ENCODE results near the gene APLF. TPM values are rescaled to one million over a fixed set of nuclear protein-coding genes. Genes with fewer than 3 reads are reported as not detected.
A peak's percentile ranks its signal among the peaks of the same experiment; 100 is the strongest.
"Not testable (repeated sequence)": the region's sequence is repeated elsewhere in the genome, so short reads cannot be mapped to it uniquely, and the experiment has no call there.

The APLF gene
- total RNA-seq, 1 experiment from 2014 or later = 5.3 TPM

DNA sequence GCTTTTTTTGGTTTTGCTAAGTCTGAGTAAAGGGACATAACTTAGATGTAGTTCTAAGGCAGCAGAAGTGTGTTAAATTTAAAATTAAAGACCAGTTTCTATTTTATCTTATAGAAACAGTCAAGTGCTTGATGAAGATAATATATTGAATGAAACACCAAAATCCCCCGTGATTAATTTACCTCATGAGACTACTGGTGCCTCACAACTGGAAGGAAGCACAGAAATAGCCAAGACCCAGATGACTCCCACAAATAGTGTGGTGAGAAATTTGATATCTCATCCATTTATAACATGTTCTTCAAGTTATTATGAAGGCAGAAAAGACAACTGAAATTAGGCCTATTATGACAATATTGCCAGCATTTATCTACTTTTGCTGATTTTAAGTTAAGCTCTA, 45.6 kb downstream of the APLF start:
- Histone ChIP-seq H3K9me2 (replicated peaks; ENCODE audit: insufficient read depth, low read length) (no peaks in the 10 kb centered on the region), H3K79me2 (ENCODE audit: low read length) (no peaks in the 10 kb centered on the region), H3K4me1 (ENCODE audit: low read length) (peaks cover 29% of the 10 kb centered on the region), H3K27ac (ENCODE audit: low read length) (peak overlapping the region; percentile 84), H4K20me1 (ENCODE audit: insufficient read depth, low read depth, low read length) (no peaks in the 10 kb centered on the region), H3K9ac (ENCODE audit: low read length) (no peak overlapping the region), H3K27me3 (ENCODE audit: low read length) (no peaks in the 10 kb centered on the region), H3K4me2 (ENCODE audit: low read depth, low read length, poor library complexity, severe bottlenecking) (peak overlapping the region; percentile 58), H3K36me3 (ENCODE audit: insufficient read depth, low read length) (no peaks in the 10 kb centered on the region), H3K9me3 (ENCODE audit: low read length) (no peaks in the 10 kb centered on the region), H2AFZ (ENCODE audit: low read length) (peak overlapping the region; percentile 4; the same call in 1 of the 2 replicates), H3K4me3 (ENCODE audit: low read length) (no peak overlapping the region; the same call in 1 of the 2 replicates)
- peak; percentile 88 for DNase-seq

DNA sequence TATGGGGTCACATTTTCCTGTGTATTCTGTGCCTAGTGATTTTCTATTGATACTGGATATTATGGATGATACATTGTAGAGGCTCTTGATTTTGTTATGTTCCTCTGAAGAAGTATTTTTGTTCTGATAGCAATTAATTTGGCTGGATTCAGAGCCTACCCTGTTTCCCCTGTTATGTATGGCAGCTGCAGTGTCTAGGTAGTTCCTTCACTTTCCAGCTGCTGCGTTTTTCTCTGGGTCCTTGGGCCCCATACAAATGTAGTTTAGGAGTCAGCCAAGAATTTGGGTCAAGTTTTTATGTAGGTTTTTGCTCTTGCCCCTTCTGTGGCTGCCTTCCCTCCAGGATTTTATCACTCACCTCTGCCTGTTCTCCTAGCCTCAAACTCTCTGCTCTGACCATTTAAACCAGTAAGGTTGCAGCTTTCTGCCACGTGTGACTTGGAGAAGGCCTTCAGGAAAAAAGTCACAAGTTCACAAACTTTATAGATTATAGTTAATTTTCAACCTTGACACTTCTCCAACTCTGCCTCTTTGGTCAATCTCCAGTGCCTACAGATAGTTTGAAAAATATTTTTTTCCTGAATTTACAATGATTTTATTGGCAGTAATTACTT, 47.0 kb downstream of the APLF start:
- Histone ChIP-seq H3K9me3 (ENCODE audit: low read length) (no peaks in the 10 kb centered on the region), H2AFZ (ENCODE audit: low read length) (no peak overlapping the region), H3K4me2 (ENCODE audit: low read depth, low read length, poor library complexity, severe bottlenecking) (no peak overlapping the region), H3K4me3 (ENCODE audit: low read length) (no peak overlapping the region), H3K36me3 (ENCODE audit: insufficient read depth, low read length) (no peaks in the 10 kb centered on the region), H3K27ac (ENCODE audit: low read length) (peak overlapping the region; percentile 84; the same call in 1 of the 2 replicates), H3K4me1 (ENCODE audit: low read length) (peaks cover 29% of the 10 kb centered on the region), H3K9ac (ENCODE audit: low read length) (no peak overlapping the region), H3K9me2 (replicated peaks; ENCODE audit: insufficient read depth, low read length) (no peaks in the 10 kb centered on the region), H3K79me2 (ENCODE audit: low read length) (no peaks in the 10 kb centered on the region), H4K20me1 (ENCODE audit: insufficient read depth, low read depth, low read length) (no peaks in the 10 kb centered on the region), H3K27me3 (ENCODE audit: low read length) (no peaks in the 10 kb centered on the region)
- DNase-seq = no peak

DNA sequence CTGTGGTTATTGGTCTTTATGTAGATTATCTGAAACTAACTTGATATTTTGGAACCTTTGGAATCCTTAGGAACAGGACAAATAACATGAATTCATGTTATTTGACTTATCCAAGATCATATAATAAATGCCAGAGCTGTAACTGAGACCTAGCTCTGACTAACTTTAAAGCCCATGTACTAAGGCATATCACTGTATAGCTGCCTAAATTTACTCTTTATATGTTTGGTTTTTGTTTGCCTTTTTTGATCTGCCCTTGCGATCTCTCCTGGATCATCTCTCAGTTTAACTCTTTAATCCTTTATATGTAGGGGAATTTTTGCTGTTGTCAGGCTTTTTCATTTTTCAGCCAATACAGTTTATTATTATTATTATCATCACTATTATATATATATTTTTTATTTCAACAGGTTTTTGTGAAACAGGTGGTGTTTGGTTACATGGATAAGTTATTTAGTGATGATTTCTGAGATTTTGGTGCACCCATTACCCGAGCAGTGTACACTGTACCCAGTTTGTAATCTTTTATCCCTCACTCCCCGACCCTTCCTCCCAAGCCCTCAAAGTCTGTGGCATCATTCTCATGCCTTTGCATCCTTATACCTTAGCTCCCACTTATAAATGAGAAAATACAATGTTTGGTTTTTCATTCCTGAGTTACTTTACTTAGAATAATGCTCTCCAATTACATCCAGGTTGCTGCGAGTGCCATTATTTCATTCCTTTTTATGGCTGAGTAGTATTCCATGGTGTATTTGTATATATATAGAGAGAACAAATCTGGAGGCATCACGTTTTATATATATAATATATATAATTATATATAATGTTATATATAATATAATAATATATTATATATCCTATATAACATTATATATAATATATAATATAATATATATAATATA, 48.9 kb downstream of the APLF start:
- no peaks in the 10 kb centered on the region for H4K20me1 ChIP-seq (ENCODE audit: insufficient read depth, low read depth, low read length)
- peaks cover 29% of the 10 kb centered on the region for H3K4me1 ChIP-seq (ENCODE audit: low read length)
- H3K9ac ChIP-seq (ENCODE audit: low read length) = no peak overlapping the region
- H3K9me2 ChIP-seq (replicated peaks; ENCODE audit: insufficient read depth, low read length) = no peaks in the 10 kb centered on the region
- no peaks in the 10 kb centered on the region for H3K9me3 ChIP-seq (ENCODE audit: low read length)
- H3K79me2 ChIP-seq (ENCODE audit: low read length) = no peaks in the 10 kb centered on the region
- H3K27ac ChIP-seq (ENCODE audit: low read length) = no peak overlapping the region
- no peak overlapping the region for H3K4me2 ChIP-seq (ENCODE audit: low read depth, low read length, poor library complexity, severe bottlenecking)
- 0 out of 2 replicates have a peak overlapping the region, but pooled peaks have one; percentile 4 for H2AFZ ChIP-seq (ENCODE audit: low read length)
- H3K36me3 ChIP-seq (ENCODE audit: insufficient read depth, low read length) = no peaks in the 10 kb centered on the region
- DNase-seq = no peak
- H3K27me3 ChIP-seq (ENCODE audit: low read length) = no peaks in the 10 kb centered on the region
- H3K4me3 ChIP-seq (ENCODE audit: low read length) = no peak overlapping the region

DNA sequence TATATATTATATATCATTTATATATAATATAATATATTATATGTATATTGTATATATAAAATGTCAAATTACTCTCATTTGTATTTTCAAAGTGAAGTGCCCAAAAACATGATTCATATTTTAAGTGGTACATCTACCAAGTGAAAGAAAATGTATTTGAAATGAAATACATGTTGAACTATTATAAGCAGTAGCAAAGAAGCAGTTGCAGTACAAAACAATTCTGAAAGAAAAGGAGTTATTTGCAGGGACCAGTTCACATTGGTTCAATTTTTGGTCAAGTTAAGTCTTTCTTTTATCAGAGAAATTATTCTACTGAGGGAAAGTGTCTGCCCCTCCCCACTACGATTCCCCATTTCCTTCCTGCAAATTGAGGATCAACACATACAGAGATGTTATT, 51.9 kb downstream of the APLF start:
- Histone ChIP-seq H3K4me1 (ENCODE audit: low read length) (peaks cover under 1% of the 10 kb centered on the region; the same call in 1 of the 2 replicates), H3K4me3 (ENCODE audit: low read length) (no peak overlapping the region), H3K9me3 (ENCODE audit: low read length) (no peaks in the 10 kb centered on the region), H3K9ac (ENCODE audit: low read length) (no peak overlapping the region), H3K9me2 (replicated peaks; ENCODE audit: insufficient read depth, low read length) (no peaks in the 10 kb centered on the region), H2AFZ (ENCODE audit: low read length) (no peak overlapping the region), H3K79me2 (ENCODE audit: low read length) (no peaks in the 10 kb centered on the region), H3K27ac (ENCODE audit: low read length) (no peak overlapping the region), H3K27me3 (ENCODE audit: low read length) (no peaks in the 10 kb centered on the region), H3K36me3 (ENCODE audit: insufficient read depth, low read length) (no peaks in the 10 kb centered on the region), H4K20me1 (ENCODE audit: insufficient read depth, low read depth, low read length) (no peaks in the 10 kb centered on the region), H3K4me2 (ENCODE audit: low read depth, low read length, poor library complexity, severe bottlenecking) (no peak overlapping the region)
- no peak for DNase-seq

DNA sequence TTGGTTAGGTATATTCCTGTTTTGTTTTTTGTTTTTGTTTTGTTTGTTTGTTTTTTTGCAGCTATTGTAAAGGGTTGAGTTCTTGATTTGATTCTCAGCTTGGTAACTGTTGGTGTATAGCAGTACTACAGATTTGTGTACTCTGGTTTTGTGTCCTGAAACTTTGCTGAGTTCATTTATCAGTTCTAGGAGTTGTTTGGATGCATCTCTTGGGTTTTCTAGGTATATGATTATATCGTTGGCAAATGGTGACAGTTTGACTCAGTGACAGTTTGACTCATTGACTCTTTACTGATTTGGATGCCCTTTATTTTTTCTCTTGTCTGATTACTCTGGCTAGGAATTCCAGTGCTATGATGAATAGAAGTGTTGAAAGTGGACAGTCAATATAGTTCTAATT, 53.7 kb downstream of the APLF start:
- Histone ChIP-seq H2AFZ (ENCODE audit: low read length) (no peak overlapping the region), H3K27ac (ENCODE audit: low read length) (no peak overlapping the region), H3K9me3 (ENCODE audit: low read length) (no peaks in the 10 kb centered on the region), H3K4me1 (ENCODE audit: low read length) (no peaks in the 10 kb centered on the region), H3K36me3 (ENCODE audit: insufficient read depth, low read length) (no peaks in the 10 kb centered on the region), H3K79me2 (ENCODE audit: low read length) (no peaks in the 10 kb centered on the region), H3K4me3 (ENCODE audit: low read length) (no peak overlapping the region), H3K9ac (ENCODE audit: low read length) (no peak overlapping the region), H3K27me3 (ENCODE audit: low read length) (no peaks in the 10 kb centered on the region), H4K20me1 (ENCODE audit: insufficient read depth, low read depth, low read length) (no peaks in the 10 kb centered on the region), H3K9me2 (replicated peaks; ENCODE audit: insufficient read depth, low read length) (no peaks in the 10 kb centered on the region), H3K4me2 (ENCODE audit: low read depth, low read length, poor library complexity, severe bottlenecking) (no peak overlapping the region)
- DNase-seq = no peak

DNA sequence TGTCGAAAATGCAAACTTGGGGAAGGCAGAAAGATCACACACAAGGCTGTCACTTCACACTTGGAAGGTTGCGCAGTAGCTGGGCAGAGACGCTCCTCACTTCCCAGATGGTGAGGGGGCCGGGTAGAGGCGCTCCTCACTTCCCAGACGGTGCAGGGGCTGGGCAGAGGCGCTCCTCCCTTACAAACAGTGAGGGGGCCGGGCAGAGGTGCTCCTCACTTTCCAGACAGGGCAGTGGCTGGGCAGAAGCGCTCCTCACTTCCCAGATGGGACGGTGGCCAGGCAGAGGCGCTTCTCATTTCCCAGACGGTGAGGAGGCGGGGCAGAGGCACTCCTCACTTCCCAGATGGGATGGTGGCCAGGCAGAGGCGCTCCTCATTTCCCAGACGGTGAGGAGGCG, 59.6 kb downstream of the APLF start:
- H2AFZ ChIP-seq (ENCODE audit: low read length); H3K36me3 ChIP-seq (ENCODE audit: insufficient read depth, low read length); H3K27me3 ChIP-seq (ENCODE audit: low read length); H3K27ac ChIP-seq (ENCODE audit: low read length); H3K79me2 ChIP-seq (ENCODE audit: low read length); H3K4me2 ChIP-seq (ENCODE audit: low read depth, low read length, poor library complexity, severe bottlenecking); H3K9ac ChIP-seq (ENCODE audit: low read length); H3K9me3 ChIP-seq (ENCODE audit: low read length); H4K20me1 ChIP-seq (ENCODE audit: insufficient read depth, low read depth, low read length); H3K9me2 ChIP-seq (replicated peaks; ENCODE audit: insufficient read depth, low read length); H3K4me3 ChIP-seq (ENCODE audit: low read length); DNase-seq; H3K4me1 ChIP-seq (ENCODE audit: low read length): not testable (repeated sequence)

DNA sequence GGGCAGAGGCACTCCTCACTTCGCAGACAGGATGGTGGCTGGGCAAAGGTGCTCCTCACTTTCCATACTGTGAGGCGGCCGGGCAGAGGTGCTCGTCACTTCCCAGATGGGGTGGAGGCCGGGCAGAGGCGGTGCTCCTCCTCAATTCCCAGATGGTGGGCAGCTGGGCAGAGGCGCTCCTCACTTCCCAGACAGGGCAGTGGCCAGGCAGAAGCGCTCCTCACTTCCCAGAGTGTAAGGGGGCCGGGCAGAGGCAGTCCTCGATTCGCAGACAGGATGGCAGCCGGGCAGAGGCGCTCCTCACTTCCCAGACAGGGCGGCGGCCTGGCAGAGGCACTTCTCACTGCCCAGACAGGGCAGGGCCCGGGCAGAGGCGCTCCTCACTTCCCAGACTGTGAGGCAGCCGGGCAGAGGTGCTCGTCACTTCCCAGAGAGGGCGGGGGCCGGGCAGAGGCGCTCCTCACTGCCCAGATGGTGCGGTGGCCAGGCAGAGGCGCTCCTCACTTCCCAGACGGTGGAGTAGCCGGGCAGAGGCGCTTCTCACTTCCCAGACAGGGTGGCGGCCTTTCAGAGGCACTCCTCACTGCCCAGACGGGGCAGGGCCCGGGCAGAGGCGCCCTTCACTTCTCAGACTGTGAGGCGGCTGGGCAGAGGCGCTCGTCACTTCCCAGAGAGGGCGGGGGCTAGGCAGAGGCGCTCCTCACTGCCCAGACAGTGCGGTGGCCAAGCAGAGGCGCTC, 60.1 kb downstream of the APLF start:
- not testable (repeated sequence) for DNase-seq; H3K9me2 ChIP-seq (replicated peaks; ENCODE audit: insufficient read depth, low read length); H3K79me2 ChIP-seq (ENCODE audit: low read length); H3K4me2 ChIP-seq (ENCODE audit: low read depth, low read length, poor library complexity, severe bottlenecking); H4K20me1 ChIP-seq (ENCODE audit: insufficient read depth, low read depth, low read length); H3K4me1 ChIP-seq (ENCODE audit: low read length); H3K9me3 ChIP-seq (ENCODE audit: low read length); H3K27ac ChIP-seq (ENCODE audit: low read length); H3K9ac ChIP-seq (ENCODE audit: low read length); H3K27me3 ChIP-seq (ENCODE audit: low read length); H2AFZ ChIP-seq (ENCODE audit: low read length); H3K36me3 ChIP-seq (ENCODE audit: insufficient read depth, low read length); H3K4me3 ChIP-seq (ENCODE audit: low read length)

DNA sequence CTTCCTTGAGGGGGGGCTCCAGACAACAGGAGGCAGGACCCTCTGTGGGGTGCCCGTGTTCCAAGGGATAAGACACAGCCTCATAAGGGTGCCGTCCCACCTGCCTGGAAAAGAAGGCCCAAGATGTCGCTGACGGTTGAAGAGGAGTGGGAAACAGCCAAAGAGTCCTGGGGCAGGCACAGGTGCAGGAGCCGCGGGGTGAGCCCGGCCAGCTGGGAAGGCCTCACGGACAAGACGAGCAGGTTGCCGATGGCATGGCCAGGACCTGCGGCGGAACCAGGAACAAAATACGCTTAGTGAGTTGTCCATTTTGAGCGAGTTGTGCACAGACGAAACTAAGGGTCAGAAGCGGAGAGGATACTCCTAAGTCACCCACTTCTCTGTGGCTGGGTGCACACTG, 61.8 kb downstream of the APLF start:
- H3K4me3 ChIP-seq (ENCODE audit: low read length); H3K4me2 ChIP-seq (ENCODE audit: low read depth, low read length, poor library complexity, severe bottlenecking); DNase-seq; H3K79me2 ChIP-seq (ENCODE audit: low read length); H3K27ac ChIP-seq (ENCODE audit: low read length); H3K9ac ChIP-seq (ENCODE audit: low read length); H3K36me3 ChIP-seq (ENCODE audit: insufficient read depth, low read length); H2AFZ ChIP-seq (ENCODE audit: low read length); H3K27me3 ChIP-seq (ENCODE audit: low read length); H3K9me3 ChIP-seq (ENCODE audit: low read length); H3K4me1 ChIP-seq (ENCODE audit: low read length); H4K20me1 ChIP-seq (ENCODE audit: insufficient read depth, low read depth, low read length); H3K9me2 ChIP-seq (replicated peaks; ENCODE audit: insufficient read depth, low read length): not testable (repeated sequence)
